Measurements from ENCODE around the gene FIBIN.

GRCh38 chr11:26947379-26947844 lies 46.5 kb upstream of the FIBIN start:
- TF ChIP-seq EZH2phosphoT487 (IDR thresholded peaks at IDR 0.05; ENCODE audit: low read depth, severe bottlenecking, unreplicated experiment): no peak
- no peak for TF ChIP-seq CTCF (IDR thresholded peaks at IDR 0.05; ENCODE audit: poor library complexity)

All from hepatocyte (in vitro differentiated cells).